GM19468 (cell line): Measurements from ENCODE around the gene GNAI3.
A peak's percentile ranks its signal among the peaks of the same experiment; 100 is the strongest.

Experiments used
- ATAC-seq: cut with Tn5 transposase; IDR thresholded peaks from one replicate; pipeline ENCODE4 v1.9.1; 2021; ENCODE audit warnings: mild to moderate bottlenecking, moderate library complexity, moderate number of reproducible peaks; ENCODE audit not compliant: unreplicated experiment; ENCODE audit errors: extremely low read depth

GNAI3 gene

GRCh38 chr1:109589177-109589576 is 40.8 kb downstream of the GNAI3 start:
- no peak for ATAC-seq

DNA sequence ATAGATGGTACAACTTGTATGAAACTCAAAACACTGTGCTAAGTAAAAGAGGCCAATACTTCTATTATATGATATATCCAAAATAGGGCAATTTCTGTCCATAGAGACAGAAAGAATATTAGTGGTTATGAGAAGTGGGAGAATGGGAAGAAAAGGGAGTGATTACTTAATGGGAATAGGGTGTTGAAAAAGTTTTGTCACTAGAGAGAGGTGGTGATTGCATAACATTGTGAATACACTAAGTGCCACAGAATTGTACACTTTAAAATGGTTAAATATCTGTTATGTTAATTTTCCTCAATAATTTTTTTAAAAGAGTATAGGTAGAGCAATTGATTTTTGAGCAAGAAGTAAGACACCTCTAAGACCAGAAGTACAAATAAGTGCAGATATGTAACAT is 41.3 kb downstream of the GNAI3 start:
- no peak for ATAC-seq

DNA sequence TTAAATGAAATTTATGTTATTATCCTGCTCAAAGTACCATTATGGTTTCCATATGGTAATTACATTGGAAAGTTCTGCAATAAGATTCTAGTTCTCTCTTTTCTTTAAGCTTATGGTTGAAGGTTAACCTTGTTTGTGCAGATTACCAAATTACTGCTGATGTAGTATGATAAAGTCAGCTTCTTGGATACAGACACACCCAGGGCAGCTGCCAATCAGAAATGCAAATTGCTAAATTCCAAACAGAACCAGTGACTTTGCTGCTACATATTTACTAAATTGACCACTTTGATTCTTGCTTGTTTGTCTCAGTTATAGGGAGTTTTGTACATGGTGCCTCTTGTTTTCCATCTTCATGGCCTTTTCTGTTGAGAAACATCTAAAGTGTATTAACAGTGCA is 44.5 kb downstream of the GNAI3 start:
- ATAC-seq: no peak

GRCh38 chr1:109595531-109595930 is 47.1 kb downstream of the GNAI3 start:
- ATAC-seq: no peak

DNA sequence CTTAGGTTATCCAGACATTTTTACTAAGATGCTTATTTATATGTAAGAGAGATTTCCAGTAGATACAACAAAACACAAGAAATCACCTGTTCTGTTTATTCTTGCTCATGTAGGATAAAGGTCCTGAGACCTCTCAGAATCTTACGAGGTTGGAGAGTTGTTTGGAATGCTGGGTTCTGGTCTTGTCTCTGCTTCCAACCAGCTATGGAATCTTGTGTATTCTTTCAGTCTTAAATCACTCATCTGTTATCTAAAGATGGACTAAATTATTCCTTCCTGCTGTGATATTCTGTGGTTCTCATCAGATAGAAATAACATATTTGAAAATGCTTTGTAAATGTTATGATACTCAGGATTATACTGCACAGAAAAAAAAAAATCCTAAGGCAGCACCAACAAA is 49.7 kb downstream of the GNAI3 start:
- ATAC-seq: no peak

- ATAC-seq: no peak
Measured at GRCh38 chr1:109598655-109599054, 50.2 kb downstream of the GNAI3 start.

DNA sequence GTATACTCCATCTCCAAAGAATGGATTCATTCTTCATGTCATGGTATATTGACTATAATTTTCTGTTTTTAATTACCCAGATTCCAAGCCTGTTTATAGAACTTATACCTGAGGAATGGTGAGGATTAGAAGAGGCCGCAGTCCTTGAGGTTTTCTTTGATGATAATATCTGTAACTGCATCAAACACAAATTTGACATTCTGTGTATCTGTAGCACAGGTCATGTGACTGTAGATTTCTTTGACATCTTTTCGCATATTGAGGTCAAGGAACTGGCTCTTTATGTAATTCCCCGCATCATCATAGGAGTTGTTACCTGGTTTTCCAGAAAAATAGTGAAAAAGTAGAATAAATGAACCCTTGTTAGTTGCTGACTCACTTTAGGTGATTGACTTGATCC is 54.8 kb downstream of the GNAI3 start:
- no peak for ATAC-seq

DNA sequence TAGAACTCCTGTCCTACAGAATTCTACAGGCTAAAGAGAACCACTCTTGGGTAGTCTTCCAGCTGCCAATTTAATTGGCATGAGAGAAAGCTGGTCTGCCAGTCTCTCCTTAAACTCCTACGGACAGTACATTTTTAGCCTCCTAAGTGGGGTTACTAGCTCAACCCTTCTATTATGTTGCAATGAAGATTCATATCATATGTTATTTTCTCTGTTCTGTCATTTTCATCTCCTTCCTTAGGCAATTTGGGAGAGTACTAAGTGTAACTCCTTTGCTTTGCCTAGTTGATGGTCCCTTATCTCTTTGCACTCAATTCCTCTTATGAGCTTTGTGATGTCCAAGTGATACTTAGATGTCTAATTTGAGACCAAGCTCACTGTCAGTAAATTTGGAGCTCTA is 57.0 kb downstream of the GNAI3 start:
- ATAC-seq: no peak

DNA sequence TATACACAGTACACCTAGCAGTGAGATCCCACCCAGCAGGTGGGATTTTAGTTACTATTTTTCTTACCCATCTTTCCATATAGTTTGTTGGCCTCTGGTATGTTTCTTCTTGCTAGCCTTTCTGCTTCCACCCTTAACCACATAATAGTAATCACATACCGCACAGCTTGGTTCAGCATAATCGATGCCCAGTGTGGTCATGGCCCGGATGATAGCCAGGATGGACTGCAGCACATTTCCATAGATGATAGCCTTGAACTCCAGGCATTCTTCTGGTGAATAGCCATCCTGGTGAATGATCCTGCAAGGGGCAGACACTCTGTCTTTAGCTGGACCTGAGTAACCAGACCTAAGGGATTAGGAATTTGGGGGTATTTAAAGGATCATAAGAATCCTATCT is 61.5 kb downstream of the GNAI3 start:
- no peak for ATAC-seq

DNA sequence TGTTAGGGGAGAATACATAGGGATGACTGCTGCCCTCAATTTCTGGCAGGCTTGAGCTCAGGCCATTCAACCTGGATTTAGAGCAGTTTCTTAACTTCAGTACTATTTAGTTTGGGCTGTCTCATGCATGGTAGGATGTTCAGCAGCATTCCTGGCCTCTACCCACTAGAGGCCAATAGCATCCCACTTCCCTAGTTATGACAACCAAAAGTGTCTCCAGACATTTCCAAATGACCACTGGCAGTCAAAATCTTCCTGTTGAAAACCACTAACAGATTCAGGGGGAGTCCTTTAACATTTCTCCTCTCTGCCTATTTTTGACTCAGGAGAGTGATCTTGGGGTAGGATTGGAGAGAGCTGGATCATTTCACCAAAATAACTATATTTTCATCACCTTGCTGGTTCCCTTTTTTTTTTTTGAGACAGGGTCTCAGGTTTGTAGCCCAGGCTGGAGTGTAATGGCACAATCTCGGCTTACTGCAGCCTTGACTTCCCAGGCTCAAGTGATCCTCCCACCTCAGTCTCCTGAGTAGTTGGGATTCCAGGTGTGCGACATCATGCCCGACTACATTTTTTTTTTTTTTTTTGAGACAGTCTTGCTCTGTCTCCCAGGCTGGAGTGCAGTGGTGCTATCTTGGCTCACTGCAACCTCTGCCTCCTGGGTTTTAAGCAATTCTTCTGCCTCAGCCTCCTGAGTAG is 62.3 kb downstream of the GNAI3 start:
- no peak for ATAC-seq

GRCh38 chr1:109611308-109611990 is 63.0 kb downstream of the GNAI3 start:
- no peak for ATAC-seq

DNA sequence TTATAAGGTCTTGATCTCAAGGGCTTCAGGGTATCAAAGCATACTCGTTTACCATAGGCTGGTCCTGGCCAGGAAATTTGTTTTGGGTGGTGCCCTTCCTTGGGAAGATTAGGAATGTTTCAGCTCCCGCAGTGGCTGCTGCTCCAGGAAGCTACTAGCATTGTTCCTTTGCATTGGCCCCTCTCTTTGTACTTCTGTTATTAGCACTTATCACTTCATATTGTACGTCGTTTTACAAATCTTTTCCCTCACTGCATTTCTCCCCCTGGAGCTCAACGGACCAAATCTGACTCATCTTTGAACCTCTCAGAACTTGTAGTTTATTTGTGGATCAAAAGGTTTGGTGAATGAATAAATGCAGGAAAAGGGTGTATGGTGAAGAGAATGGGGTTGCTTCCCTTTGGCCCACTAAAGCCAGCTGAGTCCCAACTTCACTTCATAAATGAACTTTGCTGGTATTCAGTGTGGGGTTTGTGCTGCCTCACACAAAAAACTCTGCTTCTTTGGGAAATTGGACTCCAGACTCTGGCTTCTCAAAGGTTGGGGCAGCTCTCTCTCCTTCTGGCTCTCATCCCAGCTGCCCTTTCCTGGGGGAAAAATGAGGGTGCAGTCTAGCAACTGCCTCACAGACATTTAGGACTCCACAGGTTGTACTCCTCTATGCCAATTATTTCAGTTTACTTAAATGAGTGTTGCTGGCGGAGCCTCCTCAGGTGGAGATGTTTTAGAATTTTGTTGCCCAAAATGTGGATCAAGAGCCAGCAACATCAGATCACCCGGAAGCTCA is 65.1 kb downstream of the GNAI3 start:
- no peak for ATAC-seq

DNA sequence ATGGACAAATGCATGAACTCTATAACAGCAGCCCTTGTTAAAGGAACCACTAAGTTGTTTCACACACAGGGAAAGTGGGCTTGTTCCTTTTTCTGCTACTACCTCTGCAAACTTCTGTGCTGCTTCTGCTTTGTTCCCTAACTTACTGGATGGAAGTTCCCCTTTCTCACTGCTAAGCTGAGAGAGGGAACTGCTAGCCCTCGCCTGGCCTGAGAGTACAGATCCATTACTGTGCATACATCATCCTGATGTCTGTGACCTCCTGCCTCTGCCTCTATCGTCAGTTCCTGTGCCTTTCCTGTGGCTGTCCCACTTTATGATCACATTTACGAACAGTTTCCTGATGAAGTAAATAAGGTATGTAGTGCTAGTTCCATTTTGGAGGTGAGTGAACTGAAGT is 67.5 kb downstream of the GNAI3 start:
- ATAC-seq: no peak

GRCh38 chr1:109616391-109616790 is 68.0 kb downstream of the GNAI3 start:
- no peak for ATAC-seq

DNA sequence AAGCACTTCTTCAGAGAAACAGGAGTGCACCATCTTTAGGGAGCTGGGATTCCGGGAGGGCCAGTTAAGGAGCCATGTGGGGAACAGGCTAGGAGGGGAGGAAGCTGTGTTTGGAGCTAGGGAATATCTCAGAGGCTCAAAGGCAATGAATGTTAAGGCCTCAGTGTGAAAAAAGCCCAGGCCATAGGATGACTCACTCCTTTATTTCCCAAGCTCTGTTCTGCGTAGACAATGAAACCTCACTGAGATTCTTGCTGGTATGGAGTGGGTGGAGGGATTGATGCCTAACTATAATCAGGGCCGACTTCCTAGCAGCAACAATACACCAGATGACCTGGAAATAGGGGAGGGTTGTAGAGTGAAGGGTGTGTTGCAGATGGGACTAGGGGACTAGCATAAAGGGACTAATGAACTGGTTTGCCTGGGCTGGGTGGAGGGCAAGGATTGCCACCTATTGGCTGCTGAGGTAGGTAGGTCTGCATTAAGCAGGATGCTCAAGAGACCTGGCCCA is 68.9 kb downstream of the GNAI3 start:
- ATAC-seq: no peak

GRCh38 chr1:109618661-109619575 is 70.5 kb downstream of the GNAI3 start:
- no peak for ATAC-seq

DNA sequence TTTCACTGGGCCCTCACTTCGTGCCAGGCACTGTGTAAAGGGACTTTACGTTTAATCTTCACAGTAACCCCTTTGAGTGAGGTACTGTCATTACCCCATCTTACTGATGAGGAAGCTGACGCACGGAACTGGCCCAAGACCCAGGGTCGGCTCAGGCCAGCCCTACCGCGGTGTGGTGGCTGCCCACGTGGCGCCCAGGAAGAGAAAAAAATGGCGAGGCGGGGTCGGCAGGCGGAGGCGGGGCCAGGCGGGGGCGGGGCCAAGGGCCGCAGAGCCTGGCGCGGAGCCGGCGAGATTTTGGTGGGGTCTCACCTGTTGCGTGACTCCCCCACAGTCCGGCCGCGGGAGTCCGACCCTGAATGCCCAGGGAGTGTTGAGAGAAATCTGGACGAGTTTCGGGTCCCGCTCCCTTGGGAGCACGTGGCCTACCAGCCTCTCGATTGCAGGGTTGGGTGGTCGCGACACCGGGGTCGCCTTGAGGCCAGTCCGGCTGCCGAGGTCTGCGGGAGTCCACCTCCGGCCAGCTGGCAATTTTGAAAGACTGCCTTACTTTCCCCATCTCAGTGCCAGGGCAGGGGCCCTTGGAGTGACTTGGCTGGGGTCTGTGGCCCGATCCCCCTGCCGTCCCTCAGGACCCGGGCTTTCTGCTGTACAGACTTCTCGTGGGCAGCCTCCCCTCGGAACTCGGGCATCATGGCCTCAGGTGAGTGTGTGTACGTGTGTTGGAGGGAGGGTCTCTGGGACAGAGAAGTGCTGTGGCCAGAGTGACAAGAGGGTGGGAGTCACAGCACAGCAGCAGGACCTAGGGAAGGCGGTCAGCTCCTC is 71.4 kb downstream of the GNAI3 start, which contains the start of the genes AMPD2 and GNAT2:
AMPD2 (plus strand) TSS at position 262 of the 825 bp plus-strand sequence. CDS start 1,339 bp downstream, outside the sequence.
GNAT2 (minus strand) TSS at position 41 of the 825 bp plus-strand sequence. CDS start 6,746 bp downstream, outside the sequence.
- no peak for ATAC-seq

DNA sequence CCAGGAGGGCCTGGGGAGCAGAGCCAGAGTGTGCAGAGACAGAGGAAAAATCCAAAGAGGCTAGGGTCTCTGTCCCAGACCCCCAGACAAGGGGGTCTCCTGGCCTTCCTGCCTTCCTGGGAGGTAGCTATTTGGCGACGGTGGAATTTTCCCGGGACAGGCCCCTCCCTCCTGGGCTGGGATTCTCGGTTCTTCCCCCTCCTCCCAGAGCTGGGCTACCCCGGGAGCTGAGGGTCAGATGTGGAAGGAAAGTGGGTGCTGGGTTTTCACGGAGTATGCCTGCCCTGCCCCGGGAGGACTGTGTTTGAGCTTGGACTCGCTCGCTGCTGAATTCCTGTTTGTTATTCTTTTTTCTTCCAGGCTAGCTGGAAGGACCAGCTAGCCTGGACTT is 72.0 kb downstream of the GNAI3 start:
- no peak for ATAC-seq

GRCh38 chr1:109620841-109621286 is 72.4 kb downstream of the GNAI3 start:
- ATAC-seq: peak; percentile 74
